ENCODE results near the gene MTG2. TPM values are rescaled to one million over a fixed set of nuclear protein-coding genes. Genes with fewer than 3 reads are reported as not detected.

Gene MTG2
- total RNA-seq, 1 donor from 2014 or later: 29.3 TPM

GRCh38 chr20:62223571-62223970 is 40.7 kb downstream of the MTG2 start:
- no peak for TF ChIP-seq CTCF (IDR thresholded peaks at IDR 0.05)
- H3K4me1 Mint-ChIP-seq (ENCODE audit: unreplicated experiment): peaks cover 8% of the 10 kb centered on the region
- no peaks in the 10 kb centered on the region for H3K36me3 Mint-ChIP-seq (ENCODE audit: unreplicated experiment)
- peaks cover 41% of the 10 kb centered on the region for H3K27me3 Mint-ChIP-seq (ENCODE audit: unreplicated experiment)
- no peak overlapping the region for H3K4me3 Mint-ChIP-seq (ENCODE audit: unreplicated experiment)
- H3K9me3 Mint-ChIP-seq (ENCODE audit: unreplicated experiment): no peaks in the 10 kb centered on the region
- no peak for DNase-seq (ENCODE audit: extremely low spot score, unreplicated experiment)
- H3K27ac Mint-ChIP-seq (ENCODE audit: unreplicated experiment): no peak overlapping the region

- peaks cover 4% of the 10 kb centered on the region for H3K4me1 Mint-ChIP-seq (ENCODE audit: unreplicated experiment)
- no peaks in the 10 kb centered on the region for H3K36me3 Mint-ChIP-seq (ENCODE audit: unreplicated experiment)
- no peak for TF ChIP-seq CTCF (IDR thresholded peaks at IDR 0.05)
- H3K9me3 Mint-ChIP-seq (ENCODE audit: unreplicated experiment): no peaks in the 10 kb centered on the region
- H3K27me3 Mint-ChIP-seq (ENCODE audit: unreplicated experiment): peaks cover 34% of the 10 kb centered on the region
- DNase-seq (ENCODE audit: extremely low spot score, unreplicated experiment): no peak
- no peak overlapping the region for H3K4me3 Mint-ChIP-seq (ENCODE audit: unreplicated experiment)
- H3K27ac Mint-ChIP-seq (ENCODE audit: unreplicated experiment): no peak overlapping the region
Observed at GRCh38 chr20:62224113-62224855, 41.5 kb downstream of the MTG2 start.

- Mint-ChIP-seq H3K4me3 (ENCODE audit: unreplicated experiment) (no peak overlapping the region), H3K36me3 (ENCODE audit: unreplicated experiment) (no peaks in the 10 kb centered on the region), H3K4me1 (ENCODE audit: unreplicated experiment) (peaks cover 4% of the 10 kb centered on the region), H3K9me3 (ENCODE audit: unreplicated experiment) (no peaks in the 10 kb centered on the region), H3K27ac (ENCODE audit: unreplicated experiment) (no peak overlapping the region), H3K27me3 (ENCODE audit: unreplicated experiment) (peaks cover 34% of the 10 kb centered on the region)
- DNase-seq (ENCODE audit: extremely low spot score, unreplicated experiment): no peak
- no peak for TF ChIP-seq CTCF (IDR thresholded peaks at IDR 0.05)
Observed at GRCh38 chr20:62225026-62225425, 42.2 kb downstream of the MTG2 start.

GRCh38 chr20:62225820-62226635 is 43.2 kb downstream of the MTG2 start:
- H3K36me3 Mint-ChIP-seq (ENCODE audit: unreplicated experiment): no peaks in the 10 kb centered on the region
- no peak for DNase-seq (ENCODE audit: extremely low spot score, unreplicated experiment)
- H3K9me3 Mint-ChIP-seq (ENCODE audit: unreplicated experiment): no peaks in the 10 kb centered on the region
- H3K27ac Mint-ChIP-seq (ENCODE audit: unreplicated experiment): no peak overlapping the region
- H3K4me3 Mint-ChIP-seq (ENCODE audit: unreplicated experiment): no peak overlapping the region
- H3K27me3 Mint-ChIP-seq (ENCODE audit: unreplicated experiment): peaks cover 33% of the 10 kb centered on the region
- TF ChIP-seq CTCF (IDR thresholded peaks at IDR 0.05): no peak
- H3K4me1 Mint-ChIP-seq (ENCODE audit: unreplicated experiment): peaks cover under 1% of the 10 kb centered on the region

Data from osteocyte (in vitro differentiated cells).